GM21576 (cell line): Measurements from ENCODE around the gene TRPC3.

Experiments used
- ATAC-seq: cut with Tn5 transposase; IDR thresholded peaks from one replicate; pipeline ENCODE4 v1.9.1; 2021; ENCODE audit warnings: mild to moderate bottlenecking, moderate library complexity; ENCODE audit not compliant: unreplicated experiment

TRPC3 gene

DNA sequence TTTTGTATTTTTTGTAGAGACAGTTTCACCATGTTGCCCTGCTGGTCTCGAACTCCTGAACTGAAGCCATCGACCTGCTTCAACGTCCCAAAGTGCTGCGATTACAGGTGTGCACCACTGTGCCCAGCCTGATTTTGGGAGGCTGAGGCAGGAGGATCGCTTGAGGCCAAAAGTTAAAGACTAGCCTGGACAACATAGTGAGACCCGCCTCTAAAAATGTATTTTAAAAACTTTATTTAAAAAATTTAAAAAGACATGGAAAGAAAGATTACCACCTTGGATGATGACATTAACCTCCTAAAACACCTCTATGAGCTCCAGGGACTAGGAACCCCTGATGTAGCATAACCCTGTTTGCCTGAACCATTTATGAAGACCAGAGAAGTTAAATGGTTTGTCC is 75.8 kb downstream of the TRPC3 start:
- ATAC-seq = no peak

DNA sequence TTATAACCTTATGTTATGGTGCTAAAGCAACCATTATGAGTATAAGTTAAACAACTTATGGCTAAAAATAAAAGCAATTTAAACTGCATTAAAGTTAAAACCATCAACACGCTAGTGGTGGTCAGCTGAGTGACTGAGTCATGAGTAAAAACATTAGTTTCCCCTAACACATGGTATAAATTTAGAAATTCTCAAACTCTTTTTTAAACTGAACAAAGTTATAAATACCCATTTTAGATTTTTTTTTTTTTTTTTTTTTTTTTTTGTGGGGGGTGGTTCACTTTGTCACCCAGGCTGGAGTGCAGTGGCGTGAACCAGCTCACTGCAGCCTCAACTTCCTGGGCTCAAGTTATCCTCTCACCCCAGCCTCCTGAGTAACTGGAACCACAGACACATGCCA is 76.2 kb downstream of the TRPC3 start:
- ATAC-seq = no peak

DNA sequence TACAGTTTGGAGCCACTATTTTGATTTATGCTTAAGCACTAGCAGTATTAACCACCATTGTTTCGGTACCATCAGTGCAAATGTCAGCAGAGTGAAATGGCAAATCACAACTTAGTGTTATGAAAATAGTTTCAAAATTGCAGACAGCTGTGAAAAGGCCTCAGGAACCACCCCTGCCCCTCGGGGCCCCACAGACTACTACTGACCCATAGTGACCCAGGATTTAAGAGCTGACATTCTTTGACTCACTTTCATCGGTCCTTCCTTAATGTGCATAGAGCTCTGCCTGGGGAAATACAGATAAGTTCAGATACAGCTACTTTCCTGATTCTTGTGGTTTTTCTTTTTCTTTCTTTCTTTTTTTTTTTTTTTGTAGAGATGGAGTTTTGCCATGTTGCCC is 78.3 kb downstream of the TRPC3 start:
- ATAC-seq = no peak

DNA sequence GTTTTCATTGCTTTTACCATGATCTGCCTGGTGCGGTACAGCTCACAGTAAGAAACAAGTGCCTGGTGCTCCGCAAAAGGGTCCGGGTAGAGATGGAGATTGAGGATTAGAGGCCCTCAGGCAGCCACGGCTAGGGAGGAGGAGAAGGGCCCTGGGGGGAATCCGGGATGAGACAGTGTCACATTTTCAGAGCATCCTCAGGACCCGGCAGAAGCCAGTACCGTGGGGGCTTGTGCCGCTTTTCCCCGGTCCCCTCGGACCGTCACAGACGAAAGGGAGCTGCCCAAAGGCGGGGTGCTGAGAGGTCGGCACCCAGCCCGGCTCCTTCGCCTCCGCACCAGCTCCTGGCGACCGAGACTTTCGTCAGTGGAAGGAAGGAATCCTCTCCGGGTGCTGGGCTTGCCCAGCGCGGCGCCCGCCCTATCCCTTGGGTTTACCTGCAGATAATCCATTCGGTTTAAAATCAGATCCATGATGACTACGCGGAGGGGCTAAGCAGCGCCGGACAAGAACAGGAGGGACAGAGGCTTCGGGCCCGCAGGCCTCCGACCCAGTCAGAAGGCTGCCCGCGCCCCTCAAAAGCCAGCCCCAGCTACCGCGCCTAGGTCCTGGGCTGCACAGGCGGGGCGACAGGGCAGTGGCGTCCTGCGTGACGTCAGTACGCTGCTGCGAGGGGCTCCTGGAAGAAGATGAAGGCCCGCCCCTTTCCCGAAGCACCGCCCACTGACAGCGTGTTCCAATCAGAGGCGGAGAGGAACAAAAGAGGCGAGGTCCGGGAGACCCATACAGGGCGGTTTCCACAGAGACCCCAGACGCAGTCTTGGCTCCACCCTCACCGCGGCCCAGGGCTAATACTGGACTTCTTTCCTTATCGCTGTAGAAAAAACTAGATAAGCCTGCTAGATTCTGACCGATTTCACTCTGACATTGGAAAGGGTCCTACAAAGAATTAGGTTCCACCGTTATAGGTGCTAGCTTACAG is 81.7 kb downstream of the TRPC3 start, which contains the start of gene BBS7:
Gene BBS7 (minus strand): TSS at position 634 of the 982 bp plus-strand sequence. CDS start 161 bp downstream, at position 473.
- peak; percentile 99 for ATAC-seq

DNA sequence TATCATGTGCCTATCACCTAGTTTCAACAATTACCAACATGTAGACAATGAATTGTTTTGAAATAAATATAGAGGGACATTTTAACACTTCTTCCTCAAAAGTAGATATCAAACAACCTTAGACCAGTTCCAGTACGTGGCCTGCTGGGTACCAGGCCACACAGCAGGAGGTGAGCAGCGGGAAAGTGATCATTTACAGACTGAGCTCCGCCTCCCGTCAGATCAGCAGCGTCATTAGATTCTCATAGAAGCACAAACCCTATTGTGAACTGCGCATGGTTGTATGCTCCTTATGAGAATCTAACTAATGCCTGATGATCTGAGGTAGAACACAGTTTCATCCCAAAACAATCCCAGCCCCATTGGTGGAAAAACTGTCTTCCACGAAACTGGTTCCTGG is 88.1 kb downstream of the TRPC3 start:
- ATAC-seq = no peak

DNA sequence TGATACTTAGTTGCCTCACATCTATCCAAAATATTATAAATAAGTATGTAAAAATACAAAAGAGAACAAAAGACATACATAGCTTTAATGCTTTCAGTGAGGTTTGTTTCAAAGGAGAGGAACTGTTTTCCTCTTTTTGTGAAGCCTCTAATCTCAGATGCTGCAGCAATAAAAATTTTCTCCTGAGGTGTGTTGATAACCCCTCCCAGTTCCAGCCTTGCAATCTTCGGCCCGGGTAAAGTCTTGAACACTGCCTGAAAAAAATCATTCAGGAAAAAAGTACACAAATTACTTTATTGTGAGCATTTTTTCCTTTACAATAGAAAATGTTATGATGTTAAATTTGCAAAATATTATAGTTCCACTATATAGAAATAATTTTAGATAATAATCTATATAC is 90.4 kb downstream of the TRPC3 start:
- no peak for ATAC-seq

DNA sequence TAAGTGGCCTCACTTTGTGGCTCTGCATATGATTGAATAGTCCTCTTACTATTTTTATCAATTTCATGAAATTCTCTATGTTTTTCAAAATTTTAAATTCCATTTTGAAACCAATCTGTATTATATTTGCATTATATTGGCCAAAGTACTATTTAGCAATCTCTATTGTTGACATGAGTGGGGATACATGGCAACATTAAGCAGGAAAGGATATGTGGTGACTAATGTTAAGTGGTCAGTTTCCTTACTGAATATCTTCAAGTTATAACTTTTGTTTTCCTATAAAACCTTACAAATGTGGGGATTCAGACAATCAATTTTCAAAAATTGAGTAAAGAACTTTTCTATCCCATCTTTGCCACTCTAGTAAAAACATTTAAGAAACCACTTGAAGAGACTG is 91.7 kb downstream of the TRPC3 start:
- ATAC-seq = no peak

DNA sequence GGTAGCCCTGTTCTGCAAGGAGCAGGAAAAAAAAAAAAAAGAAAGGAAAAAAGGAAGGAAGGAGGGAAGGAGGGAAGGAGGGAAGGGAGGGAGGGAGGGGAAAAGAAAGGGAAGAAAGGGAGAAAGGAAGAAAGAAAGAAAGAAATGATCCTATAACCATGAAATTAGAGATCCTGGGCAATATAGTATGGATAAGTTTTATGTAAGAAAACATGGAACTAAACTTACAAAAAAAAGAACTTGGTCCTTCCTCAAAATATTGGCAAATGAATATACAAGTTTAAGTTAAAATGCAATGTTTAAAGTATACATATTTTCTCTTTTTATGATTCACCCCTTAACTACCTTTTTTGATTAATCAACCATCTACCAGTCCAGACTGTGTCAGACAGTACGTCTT is 100.5 kb downstream of the TRPC3 start:
- ATAC-seq = no peak

DNA sequence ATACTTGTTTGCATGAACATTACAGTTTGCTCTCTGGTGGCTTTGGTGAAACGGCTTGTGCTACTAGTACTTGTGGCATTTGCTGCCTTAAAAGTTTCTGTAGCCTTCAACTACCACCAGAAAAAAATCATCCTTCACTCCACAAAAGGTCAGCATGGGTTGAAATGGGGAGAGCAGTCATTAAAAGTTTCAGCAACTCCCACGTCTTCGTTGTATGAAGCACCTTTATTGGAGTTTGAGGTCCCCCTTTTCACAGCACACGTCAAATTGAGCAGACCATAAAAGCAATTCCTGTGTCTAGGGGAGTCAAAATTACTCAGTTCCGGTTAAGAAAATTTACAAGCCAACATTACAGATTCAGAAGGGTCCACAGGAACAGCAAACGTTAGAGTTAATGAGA is 105.2 kb downstream of the TRPC3 start:
- ATAC-seq = no peak

DNA sequence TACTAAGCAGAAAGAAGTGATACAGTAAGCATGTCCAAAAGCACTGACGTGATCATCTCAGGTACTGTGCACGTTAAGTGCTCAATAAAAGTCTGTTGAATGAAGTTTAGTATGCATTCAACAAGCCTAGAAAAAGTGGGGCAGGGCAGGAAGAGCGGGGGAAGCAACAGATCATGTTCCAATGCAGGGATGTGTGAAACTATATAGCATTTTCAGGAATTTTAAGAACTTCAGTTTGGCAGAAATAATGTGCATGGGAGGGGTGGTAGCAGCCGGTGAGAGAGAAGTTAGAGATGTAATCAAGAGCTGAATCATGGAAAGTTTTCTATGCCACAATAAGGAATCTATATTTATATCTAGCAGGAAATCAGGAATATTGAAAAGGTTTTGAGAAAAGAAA is 109.0 kb downstream of the TRPC3 start:
- no peak for ATAC-seq

DNA sequence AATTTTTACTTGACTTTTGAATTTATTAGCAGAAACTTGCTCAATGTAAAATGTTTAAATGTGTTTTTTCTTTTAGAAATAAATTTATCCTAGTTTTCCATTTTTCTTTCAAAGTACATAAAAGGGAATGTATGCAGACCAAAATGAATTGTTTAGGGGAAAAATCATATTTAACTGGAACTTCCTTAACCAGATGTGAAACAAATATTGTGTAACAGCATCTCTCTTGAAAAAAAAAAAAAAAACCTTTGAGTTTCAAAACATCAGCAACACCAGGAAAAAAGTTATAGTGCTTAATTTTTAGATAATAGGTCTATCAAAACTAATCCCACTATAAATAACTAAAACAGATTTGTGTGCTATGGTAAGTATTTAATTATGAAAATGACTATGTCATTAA is 113.7 kb downstream of the TRPC3 start:
- no peak for ATAC-seq

DNA sequence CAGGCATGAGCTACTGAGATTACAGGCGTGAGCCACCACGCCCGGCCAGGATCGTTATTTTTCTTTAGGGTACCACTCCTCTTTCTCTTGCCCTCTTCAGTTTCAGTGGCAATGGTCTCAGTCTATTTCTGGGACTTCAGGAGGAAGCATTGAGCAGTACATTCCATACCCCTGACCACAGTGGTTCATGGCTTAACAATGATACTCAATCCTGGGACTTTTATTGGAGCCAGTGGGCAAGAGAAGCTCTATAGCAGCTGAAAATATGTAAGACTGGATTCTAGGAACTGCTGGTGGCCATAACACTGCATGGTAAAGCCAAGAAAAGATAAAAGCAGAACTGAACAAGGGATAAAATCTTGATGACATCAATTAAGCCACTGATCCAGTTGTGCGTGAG is 122.3 kb downstream of the TRPC3 start:
- no peak for ATAC-seq
